Spleen (tissue), 7 donors: Measurements from ENCODE around the gene RAD51B.
"Not testable (repeated sequence)": the region's sequence is repeated elsewhere in the genome, so short reads cannot be mapped to it uniquely, and the experiment has no call there.

Experiments
- CTCF ChIP-seq, 11 experiments: fragments of 200-600 bp in 7 of 11; fragments of 450-650 bp in 4 of 11; sonication (generic) in 4 of 11; IDR thresholded peaks in 8 of 11; conservative IDR thresholded peaks in 3 of 11; 1 replicate in 7 of 11; 2 replicates in 4 of 11; pipeline versions ENCODE4 v1.4.0 to v1.8.0; 2016 to 2021; ENCODE audit warnings: antibody characterized with exemption in 11 of 11, inconsistent platforms in 4 of 11, mild to moderate bottlenecking in 1 of 11
- POLR2A ChIP-seq, 3 donors: fragments of 450-650 bp; IDR thresholded peaks; one replicate each; pipeline ENCODE4 v1.5.1; 2017; ENCODE audit warnings: antibody characterized with exemption in 3 of 3, mild to moderate bottlenecking in 1 of 3
- POLR2AphosphoS5 ChIP-seq, 3 donors: sonication (generic); formaldehyde crosslinking; IDR thresholded peaks; one replicate each; pipeline ENCODE4 v1.5.1; 2017; ENCODE audit warnings: antibody characterized with exemption in 3 of 3
- donor health status: DM: no; HTN: no; CAD: no; lungs with moderate emphysema.
- donor health status: DM: no; HTN: no; CAD: no.
- donor health status: DM: no; HTN: no; CAD: no.

GRCh38 chr14:68101715-68102301 is 282.2 kb downstream of the RAD51B start:
- TF ChIP-seq POLR2AphosphoS5 (IDR thresholded peaks at IDR 0.05); CTCF (IDR thresholded peaks at IDR 0.05 in 8 of 11, conservative IDR thresholded peaks at IDR 0.05 in 3 of 11); POLR2A (IDR thresholded peaks at IDR 0.05): not testable (repeated sequence)
